Muscle layer of colon (tissue), 2 donors: ENCODE measurements around the gene TM9SF4.

Source experiments
- H3K27ac ChIP-seq: one replicate; pipeline ENCODE4 v1.7.0; 2013; ENCODE audit warnings: low read depth, mild to moderate bottlenecking, low read length, moderate library complexity
- H3K27me3 ChIP-seq, 2 donors: one replicate each; pipeline ENCODE4 v1.7.0; 2013; ENCODE audit warnings: low read length in 2 of 2, mild to moderate bottlenecking in 2 of 2; ENCODE audit not compliant: insufficient read depth in 2 of 2, control insufficient read depth in 1 of 2
- H3K36me3 ChIP-seq: one replicate; pipeline ENCODE4 v1.7.0; 2013; ENCODE audit warnings: mild to moderate bottlenecking, low read length; ENCODE audit not compliant: insufficient read depth
- H3K4me1 ChIP-seq: one replicate; pipeline ENCODE4 v1.7.0; 2013; ENCODE audit warnings: mild to moderate bottlenecking, low read length; ENCODE audit not compliant: insufficient read depth
- H3K4me3 ChIP-seq, 2 donors: one replicate each; pipeline ENCODE4 v1.7.0; 2013; ENCODE audit warnings: low read length in 2 of 2, low read depth in 1 of 2, mild to moderate bottlenecking in 1 of 2, moderate library complexity in 1 of 2
- H3K9ac ChIP-seq: one replicate; pipeline ENCODE4 v1.7.0; 2013; ENCODE audit warnings: low read length
- H3K9me3 ChIP-seq: one replicate; pipeline ENCODE4 v1.7.0; 2013; ENCODE audit warnings: mild to moderate bottlenecking, low read length
- donor health status: abdominal sarcoma.
- donor health status: Adenocarcinoma of cecum.

The TM9SF4 gene, protein sequence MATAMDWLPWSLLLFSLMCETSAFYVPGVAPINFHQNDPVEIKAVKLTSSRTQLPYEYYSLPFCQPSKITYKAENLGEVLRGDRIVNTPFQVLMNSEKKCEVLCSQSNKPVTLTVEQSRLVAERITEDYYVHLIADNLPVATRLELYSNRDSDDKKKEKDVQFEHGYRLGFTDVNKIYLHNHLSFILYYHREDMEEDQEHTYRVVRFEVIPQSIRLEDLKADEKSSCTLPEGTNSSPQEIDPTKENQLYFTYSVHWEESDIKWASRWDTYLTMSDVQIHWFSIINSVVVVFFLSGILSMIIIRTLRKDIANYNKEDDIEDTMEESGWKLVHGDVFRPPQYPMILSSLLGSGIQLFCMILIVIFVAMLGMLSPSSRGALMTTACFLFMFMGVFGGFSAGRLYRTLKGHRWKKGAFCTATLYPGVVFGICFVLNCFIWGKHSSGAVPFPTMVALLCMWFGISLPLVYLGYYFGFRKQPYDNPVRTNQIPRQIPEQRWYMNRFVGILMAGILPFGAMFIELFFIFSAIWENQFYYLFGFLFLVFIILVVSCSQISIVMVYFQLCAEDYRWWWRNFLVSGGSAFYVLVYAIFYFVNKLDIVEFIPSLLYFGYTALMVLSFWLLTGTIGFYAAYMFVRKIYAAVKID

DNA sequence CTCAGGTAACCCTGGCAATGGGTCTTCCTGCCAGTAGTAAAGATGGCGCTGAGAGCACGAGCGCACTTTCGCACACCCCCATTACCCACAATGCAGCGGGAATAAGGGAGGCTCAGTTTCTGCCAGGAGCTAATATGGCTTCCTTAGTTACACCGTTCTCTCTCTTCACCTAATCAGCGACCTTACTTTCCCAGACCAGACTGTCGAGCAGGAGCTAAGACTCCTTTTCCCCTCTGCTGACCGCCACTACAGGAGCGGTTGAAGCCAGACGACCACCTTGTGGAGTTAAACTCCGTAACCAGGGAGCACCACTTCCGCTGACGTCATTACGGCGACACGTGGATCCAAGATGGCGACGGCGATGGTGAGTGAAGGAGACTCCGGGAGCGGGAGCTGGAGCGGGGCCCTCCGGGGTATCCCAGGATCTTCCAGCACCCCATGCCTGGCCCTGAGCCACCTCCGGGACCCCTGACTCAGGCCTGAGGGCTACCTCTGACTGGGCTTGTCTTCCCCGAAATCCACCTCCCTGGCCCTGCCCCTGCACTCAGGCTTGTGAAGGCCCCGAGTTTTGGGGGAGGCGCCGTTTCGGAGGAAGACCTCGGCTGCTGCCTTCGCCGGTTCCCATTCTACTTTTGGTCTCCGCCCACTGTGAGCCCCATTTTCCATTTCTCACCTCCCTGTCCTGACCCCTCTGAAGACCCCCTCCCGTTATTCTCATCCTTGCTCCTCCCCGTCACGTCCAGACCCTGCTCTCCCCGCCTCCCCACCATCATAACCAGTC is at the start of gene TM9SF4:
TSS of gene TM9SF4 (plus strand) at position 323 of the 781 bp plus-strand sequence. CDS start at position 350, 27 bp downstream.
- Histone ChIP-seq H3K9me3 (no peaks in the 10 kb centered on the region), H3K9ac (peak within 1 kb of the TSS; percentile 87), H3K36me3 (no peaks in the 10 kb centered on the region), H3K4me3 (peak within 1 kb of the TSS; percentile 62 to 75), H3K27ac (peak within 1 kb of the TSS; percentile 82), H3K27me3 (no peaks in the 10 kb centered on the region), H3K4me1 (peaks cover 18% of the 10 kb centered on the region)

DNA sequence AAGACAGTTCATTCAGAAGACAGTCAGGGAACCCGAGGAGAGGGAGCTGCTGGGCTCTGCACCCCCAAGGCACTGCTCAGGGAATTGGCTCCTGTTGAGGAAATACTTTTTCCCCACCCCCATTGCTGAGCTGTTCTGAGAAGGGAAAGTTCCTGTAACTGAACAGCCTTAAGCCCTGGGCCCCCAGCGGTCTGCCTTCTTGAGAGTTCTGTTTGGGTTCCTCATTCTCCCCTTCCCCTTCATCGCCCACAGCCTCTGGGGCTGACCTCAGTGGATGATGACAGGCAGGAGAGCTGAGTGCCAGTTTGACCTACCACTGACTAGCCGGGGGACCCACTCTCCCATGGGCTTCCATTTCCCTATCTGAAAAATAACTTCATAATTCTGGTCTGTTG is 46.7 kb upstream of the TM9SF4 start:
- H3K27me3 ChIP-seq: no peaks in the 10 kb centered on the region
- H3K4me1 ChIP-seq: no peaks in the 10 kb centered on the region
- no peak overlapping the region for H3K9ac ChIP-seq
- H3K9me3 ChIP-seq: no peaks in the 10 kb centered on the region
- no peaks in the 10 kb centered on the region for H3K36me3 ChIP-seq
- no peak overlapping the region for H3K27ac ChIP-seq
- H3K4me3 ChIP-seq: no peak overlapping the region

DNA sequence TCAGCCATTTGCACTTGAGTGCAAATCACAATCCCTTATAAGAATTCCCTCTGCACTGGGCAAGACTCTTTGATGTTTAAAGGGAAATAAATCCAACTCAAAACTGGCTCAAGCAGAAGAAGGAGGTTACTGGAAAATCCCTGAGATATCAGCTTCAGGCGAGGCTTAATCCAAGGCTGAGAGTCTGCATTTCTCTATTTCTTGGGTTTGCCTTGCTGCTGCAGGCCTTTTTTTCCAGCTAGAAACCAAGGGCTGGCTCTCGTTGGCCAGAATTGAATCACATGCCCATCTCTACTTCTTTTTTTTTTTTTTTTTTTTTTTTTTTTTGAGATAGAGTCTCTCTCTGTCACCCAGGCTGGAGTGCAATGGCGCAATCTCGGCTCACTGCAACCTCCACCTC is 45.8 kb upstream of the TM9SF4 start:
- Histone ChIP-seq H3K9ac (no peak overlapping the region), H3K4me3 (no peak overlapping the region), H3K36me3 (no peaks in the 10 kb centered on the region), H3K9me3 (no peaks in the 10 kb centered on the region), H3K4me1 (no peaks in the 10 kb centered on the region), H3K27me3 (no peaks in the 10 kb centered on the region), H3K27ac (no peak overlapping the region)

DNA sequence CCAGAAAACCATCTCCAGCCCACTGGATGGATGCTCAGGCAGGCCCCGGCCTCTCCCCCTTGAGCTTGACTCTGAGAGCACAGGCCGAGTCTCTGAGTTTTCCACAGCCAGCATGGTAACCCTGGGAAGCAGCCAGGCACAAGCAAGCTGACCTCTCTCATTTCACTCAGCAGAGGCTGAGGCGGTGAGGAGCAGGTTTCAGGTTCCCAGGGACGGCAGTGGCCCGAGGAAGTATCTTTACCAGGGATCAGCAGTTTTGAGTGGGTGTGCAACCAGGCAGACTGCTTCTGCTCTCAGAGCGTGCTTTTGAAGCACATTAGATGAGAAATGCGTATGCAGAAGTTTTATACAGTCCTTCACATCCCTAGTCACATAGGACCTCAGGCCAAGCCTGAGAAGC is 44.8 kb upstream of the TM9SF4 start:
- Histone ChIP-seq H3K4me3 (no peak overlapping the region), H3K4me1 (no peaks in the 10 kb centered on the region), H3K27me3 (no peaks in the 10 kb centered on the region), H3K9ac (no peak overlapping the region), H3K36me3 (no peaks in the 10 kb centered on the region), H3K27ac (no peak overlapping the region), H3K9me3 (no peaks in the 10 kb centered on the region)

DNA sequence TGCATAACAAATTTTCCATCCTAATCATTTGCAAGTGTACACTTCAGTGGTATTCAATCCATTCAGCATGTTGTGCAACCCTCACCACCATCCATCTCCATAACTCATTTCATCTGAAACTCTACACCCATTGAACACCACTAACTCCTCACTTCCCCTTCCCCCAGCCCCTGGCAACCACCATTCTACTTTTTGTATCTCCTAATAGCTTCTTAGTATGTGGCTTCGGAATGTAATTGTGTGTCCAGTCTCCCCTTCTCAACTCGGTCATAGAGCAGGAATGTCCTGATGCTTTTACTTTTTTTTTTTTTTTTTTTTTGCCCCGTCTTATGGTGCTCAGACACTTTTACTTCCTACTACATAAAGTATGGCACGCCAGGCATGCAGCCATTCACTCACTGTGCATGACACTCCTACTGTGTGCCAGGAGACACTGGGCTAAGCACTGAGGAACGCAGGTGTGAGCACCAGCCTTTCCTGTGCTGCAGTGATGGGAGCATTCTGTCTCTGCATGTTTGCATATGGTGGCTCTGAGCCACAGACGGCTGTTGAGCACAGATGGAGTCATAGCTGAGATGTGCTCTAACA is 42.2 kb upstream of the TM9SF4 start:
- Histone ChIP-seq H3K4me3 (no peak overlapping the region), H3K9me3 (no peaks in the 10 kb centered on the region), H3K4me1 (no peaks in the 10 kb centered on the region)

DNA sequence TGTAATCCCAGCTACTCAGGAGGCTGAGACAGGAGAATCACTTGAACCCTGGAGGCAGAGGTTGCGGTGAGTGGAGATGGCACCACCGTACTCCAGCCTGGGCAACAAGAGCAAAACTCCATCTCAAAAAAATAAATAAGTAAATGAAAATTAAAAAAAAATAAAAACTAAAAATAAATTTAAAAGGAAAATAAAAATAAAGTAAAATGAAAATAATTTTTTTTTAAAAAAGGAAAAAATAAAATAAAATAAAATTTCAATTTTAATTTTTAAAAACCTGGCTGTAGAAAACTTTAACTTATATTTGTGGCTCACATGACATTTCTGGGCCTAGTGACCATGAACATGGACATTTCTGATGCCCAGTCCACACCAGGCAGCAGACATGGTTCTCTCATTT is 41.3 kb upstream of the TM9SF4 start:
- Histone ChIP-seq H3K27ac (no peak overlapping the region), H3K4me1 (no peaks in the 10 kb centered on the region), H3K27me3 (peaks cover 0 to 4% of the 10 kb centered on the region in 2 donors)

More for the DNA sequence above, 42.2 kb upstream of the TM9SF4 start:
- Histone ChIP-seq H3K36me3 (no peaks in the 10 kb centered on the region), H3K27ac (no peak overlapping the region), H3K9ac (no peak overlapping the region), H3K27me3 (peaks cover 0 to 4% of the 10 kb centered on the region in 2 donors)

GRCh38 chr20:32069711-32070110 is 39.8 kb upstream of the TM9SF4 start:
- Histone ChIP-seq H3K9ac (no peak overlapping the region), H3K27me3 (peaks cover 0 to 4% of the 10 kb centered on the region in 2 donors), H3K36me3 (no peaks in the 10 kb centered on the region), H3K27ac (no peak overlapping the region), H3K4me3 (no peak overlapping the region), H3K4me1 (no peaks in the 10 kb centered on the region), H3K9me3 (no peaks in the 10 kb centered on the region)

More for the DNA sequence above, 41.3 kb upstream of the TM9SF4 start:
- no peaks in the 10 kb centered on the region for H3K36me3 ChIP-seq
- no peaks in the 10 kb centered on the region for H3K9me3 ChIP-seq
- H3K4me3 ChIP-seq: no peak overlapping the region
- H3K9ac ChIP-seq: no peak overlapping the region

GRCh38 chr20:32070282-32070681 is 39.2 kb upstream of the TM9SF4 start:
- H3K9ac ChIP-seq: no peak overlapping the region
- no peak overlapping the region for H3K27ac ChIP-seq
- H3K4me1 ChIP-seq: no peaks in the 10 kb centered on the region
- no peak overlapping the region for H3K4me3 ChIP-seq
- H3K27me3 ChIP-seq: peaks cover 0 to 4% of the 10 kb centered on the region in 2 donors
- no peaks in the 10 kb centered on the region for H3K36me3 ChIP-seq
- H3K9me3 ChIP-seq: no peaks in the 10 kb centered on the region

DNA sequence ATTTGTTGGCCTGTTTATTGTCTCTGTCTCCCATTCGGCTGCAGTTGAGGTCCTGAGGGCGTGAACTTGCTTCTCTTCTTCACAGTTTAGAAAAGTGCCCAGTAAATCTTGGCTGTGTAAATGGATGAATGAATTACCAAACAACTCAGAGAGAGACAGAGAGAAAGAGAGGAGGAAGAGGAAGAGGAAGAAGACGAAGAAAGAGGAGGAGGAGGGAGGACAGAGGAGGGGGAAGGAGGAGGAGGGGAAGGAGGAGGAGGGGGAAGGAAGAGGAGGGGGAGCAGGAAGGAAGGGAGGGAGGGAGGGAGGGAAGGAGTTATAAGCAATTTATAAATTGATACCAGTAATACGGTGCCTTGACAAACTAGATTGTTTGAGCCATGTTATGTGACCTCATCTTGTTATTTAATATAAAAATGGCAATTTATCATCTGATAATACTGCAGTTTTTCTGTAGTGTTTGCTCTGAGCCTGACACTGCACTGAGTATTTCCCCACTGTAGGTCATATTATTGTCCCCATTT is 38.8 kb upstream of the TM9SF4 start:
- Histone ChIP-seq H3K36me3 (no peaks in the 10 kb centered on the region), H3K4me3 (no peak overlapping the region), H3K27ac (no peak overlapping the region), H3K27me3 (peaks cover 0 to 4% of the 10 kb centered on the region in 2 donors), H3K9me3 (no peaks in the 10 kb centered on the region), H3K9ac (no peak overlapping the region), H3K4me1 (no peaks in the 10 kb centered on the region)

DNA sequence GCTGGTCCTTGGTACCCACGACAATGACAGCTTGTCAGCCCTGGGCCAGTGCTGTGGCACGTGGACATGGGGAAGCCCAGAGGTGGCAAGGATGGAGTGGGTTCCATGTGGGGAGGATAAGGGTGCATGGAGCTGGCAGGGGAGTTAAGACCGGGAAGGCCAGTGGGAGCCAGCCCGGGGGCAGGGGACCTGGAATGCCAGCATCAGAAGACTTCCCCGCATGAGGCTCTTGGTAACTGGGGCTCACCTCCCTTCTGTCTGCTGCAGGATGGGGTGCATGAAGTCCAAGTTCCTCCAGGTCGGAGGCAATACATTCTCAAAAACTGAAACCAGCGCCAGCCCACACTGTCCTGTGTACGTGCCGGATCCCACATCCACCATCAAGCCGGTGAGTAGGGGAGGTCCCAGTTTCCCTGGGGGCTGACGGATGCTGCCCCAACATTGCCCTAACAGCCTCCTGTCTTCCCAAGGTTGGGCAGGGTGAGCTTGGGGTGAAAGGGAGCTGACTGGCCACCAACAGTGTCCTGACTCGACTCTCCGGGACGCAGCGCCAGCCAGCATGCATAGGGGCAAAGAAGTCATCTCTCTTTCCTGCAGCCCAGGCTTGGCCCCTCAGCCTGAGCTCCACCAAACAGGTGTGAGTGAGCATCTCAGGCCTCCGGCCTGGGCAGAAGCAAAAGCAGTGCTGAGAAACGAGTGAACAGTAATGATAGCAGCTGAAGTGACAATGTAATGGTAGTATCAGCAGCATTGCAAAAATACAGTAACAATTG is 37.9 kb upstream of the TM9SF4 start:
- Histone ChIP-seq H3K9ac (no peak overlapping the region), H3K27me3 (peaks cover 0 to 4% of the 10 kb centered on the region in 2 donors), H3K36me3 (no peaks in the 10 kb centered on the region), H3K4me3 (no peak overlapping the region), H3K9me3 (no peaks in the 10 kb centered on the region), H3K4me1 (no peaks in the 10 kb centered on the region), H3K27ac (no peak overlapping the region)
